ENCODE results near the gene ARHGAP24.

GRCh38 chr4:85787133-85787532 is 312.2 kb downstream of the ARHGAP24 start:
- TF ChIP-seq CTCF (IDR thresholded peaks at IDR 0.05; ENCODE audit: insufficient read depth, low read length, poor library complexity, severe bottlenecking) (no peak), EZH2phosphoT487 (conservative IDR thresholded peaks at IDR 0.05; ENCODE audit: low read length) (no peak)
